ENCODE measurements around the gene WNT4. TPM values are rescaled to one million over a fixed set of nuclear protein-coding genes. Genes with fewer than 3 reads are reported as not detected.
A peak's percentile ranks its signal among the peaks of the same experiment; 100 is the strongest.

Gene WNT4
- total RNA-seq, 2 donors from 2014 or later, result 0.44 TPM; not detected in 1

- Histone ChIP-seq H3K4me3 (ENCODE audit: low read length) (no peak overlapping the region), H3K27me3 (ENCODE audit: control insufficient read depth, insufficient read depth, low read length, poor library complexity, severe bottlenecking) (no peaks in the 10 kb centered on the region), H3K9ac (ENCODE audit: extremely low read depth, low read length, poor library complexity, severe bottlenecking) (no peak overlapping the region), H3K4me1 (ENCODE audit: control insufficient read depth, insufficient read depth, low read length) (peaks cover 5% of the 10 kb centered on the region), H3K27ac (ENCODE audit: low read depth, low read length) (no peak overlapping the region), H3K9me3 (ENCODE audit: control insufficient read depth, low read length) (no peaks in the 10 kb centered on the region), H3K36me3 (ENCODE audit: control insufficient read depth, insufficient read depth, low read length) (peaks cover 64% of the 10 kb centered on the region)
- Mint-ChIP-seq H3K27me3 (ENCODE audit: insufficient read depth) (no peaks in the 10 kb centered on the region), H3K27ac (peak overlapping the region; percentile 81), H3K4me3 (no peak overlapping the region), H3K9me3 (peaks cover 3% of the 10 kb centered on the region), H3K4me1 (peaks cover 31% of the 10 kb centered on the region), H3K36me3 (ENCODE audit: low read depth) (peaks cover 24% of the 10 kb centered on the region)
- 90 to 100% methylated on average over 1 to 2 of the region's 2 CpGs for WGBS, 2 experiments (ENCODE audit: insufficient coverage in 1 of 2, insufficient read length in 1 of 2)
- TF ChIP-seq CTCF (conservative IDR thresholded peaks at IDR 0.05), result no peak
- no peak for DNase-seq
Observed at GRCh38 chr1:22071511-22071910, 71.4 kb downstream of the WNT4 start.

Other genes starting within 250 kb of the WNT4 start
- gene HSPG2, start 205.8 kb downstream of the WNT4 start, total RNA-seq, result 100 to 1,000 TPM; 222 to 227 TPM
- not detected for gene CELA3B, start 166.1 kb downstream of the WNT4 start, total RNA-seq
- gene CELA3A, start 141.4 kb downstream of the WNT4 start, total RNA-seq, result not detected
- 100 to 1,000 TPM; 274 to 283 TPM for gene CDC42, start 90.4 kb downstream of the WNT4 start, total RNA-seq